ENCODE data around the gene SDR9C7.
"Not testable (repeated sequence)": the region's sequence is repeated elsewhere in the genome, so short reads cannot be mapped to it uniquely, and the experiment has no call there.

Gene SDR9C7

GRCh38 chr12:56953314-56953713 lies 19.1 kb upstream of the SDR9C7 start:
- TF ChIP-seq CTCF (IDR thresholded peaks at IDR 0.05), result no peak
- no peak for TF ChIP-seq ZFX (IDR thresholded peaks at IDR 0.05; ENCODE audit: borderline replicate concordance)

GRCh38 chr12:56951582-56952339 lies 17.6 kb upstream of the SDR9C7 start:
- no peak for TF ChIP-seq CTCF (IDR thresholded peaks at IDR 0.05)
- TF ChIP-seq ZFX (IDR thresholded peaks at IDR 0.05; ENCODE audit: borderline replicate concordance), result no peak
- no peak overlapping the region for H3K27ac ChIP-seq

More at GRCh38 chr12:56953314-56953713, 19.1 kb upstream of the SDR9C7 start:
- no peak overlapping the region for H3K27ac ChIP-seq

- TF ChIP-seq CTCF (IDR thresholded peaks at IDR 0.05) (no peak), ZFX (IDR thresholded peaks at IDR 0.05; ENCODE audit: borderline replicate concordance) (no peak)
- no peak overlapping the region for H3K27ac ChIP-seq
These were observed 14.7 kb upstream of the SDR9C7 start for GRCh38 chr12:56948881-56949280.

- TF ChIP-seq CTCF (IDR thresholded peaks at IDR 0.05), result no peak
- no peak for TF ChIP-seq ZFX (IDR thresholded peaks at IDR 0.05; ENCODE audit: borderline replicate concordance)
These were observed 14.2 kb upstream of the SDR9C7 start for GRCh38 chr12:56948457-56948777.

GRCh38 chr12:56947633-56948456 lies 13.6 kb upstream of the SDR9C7 start:
- H3K27ac ChIP-seq, result no peak overlapping the region
- TF ChIP-seq ZFX (IDR thresholded peaks at IDR 0.05; ENCODE audit: borderline replicate concordance) (no peak), CTCF (IDR thresholded peaks at IDR 0.05) (0 out of 2 replicates have a peak, but pooled peaks have one; percentile 10)

More at GRCh38 chr12:56948457-56948777, 14.2 kb upstream of the SDR9C7 start:
- H3K27ac ChIP-seq, result no peak overlapping the region

- no peak overlapping the region for H3K27ac ChIP-seq
- TF ChIP-seq ZFX (IDR thresholded peaks at IDR 0.05; ENCODE audit: borderline replicate concordance) (no peak), CTCF (IDR thresholded peaks at IDR 0.05) (no peak)
These were observed 9.7 kb upstream of the SDR9C7 start for GRCh38 chr12:56943878-56944277.

GRCh38 chr12:56943374-56943773 lies 9.2 kb upstream of the SDR9C7 start:
- H3K27ac ChIP-seq, result not testable (repeated sequence)

Data from 22Rv1 (cell line).